Activated CD8-positive, alpha-beta memory T cell treated with anti-CD3 and anti-CD28 coated beads, Interleukin-2, amount 50 U/mL, for 4 hours (primary cell): Measurements from ENCODE around the gene LBP.
"Not testable (repeated sequence)": the region's sequence is repeated elsewhere in the genome, so short reads cannot be mapped to it uniquely, and the experiment has no call there.

Source experiments
- DNase-seq: peaks from one replicate; pipeline ENCODE4 v3.0.0-alpha.2; 2020

LBP gene

GRCh38 chr20:38324159-38324558, 22.1 kb upstream of the LBP start:
- DNase-seq: no peak

- no peak for DNase-seq
Measured at GRCh38 chr20:38325167-38325566, 21.1 kb upstream of the LBP start.

GRCh38 chr20:38325905-38326304, 20.4 kb upstream of the LBP start:
- DNase-seq: no peak

GRCh38 chr20:38326309-38326708, 20.0 kb upstream of the LBP start:
- no peak for DNase-seq

GRCh38 chr20:38330638-38331037, 15.6 kb upstream of the LBP start:
- DNase-seq: no peak

GRCh38 chr20:38331245-38331644, 15.0 kb upstream of the LBP start:
- DNase-seq: no peak

GRCh38 chr20:38331814-38332213, 14.5 kb upstream of the LBP start:
- DNase-seq: no peak

- DNase-seq: no peak
Measured at GRCh38 chr20:38334016-38334415, 12.3 kb upstream of the LBP start.

GRCh38 chr20:38336726-38337125, 9.6 kb upstream of the LBP start:
- no peak for DNase-seq

- DNase-seq: no peak
Measured at GRCh38 chr20:38337561-38338140, 8.6 kb upstream of the LBP start.

- no peak for DNase-seq
Measured at GRCh38 chr20:38338849-38339520, 7.3 kb upstream of the LBP start.

GRCh38 chr20:38339521-38339896, 6.8 kb upstream of the LBP start:
- not testable (repeated sequence) for DNase-seq

GRCh38 chr20:38339997-38340396, 6.3 kb upstream of the LBP start:
- DNase-seq: no peak

GRCh38 chr20:38340693-38341092, 5.6 kb upstream of the LBP start:
- no peak for DNase-seq

- DNase-seq: no peak
Measured at GRCh38 chr20:38342216-38342615, 4.1 kb upstream of the LBP start.

GRCh38 chr20:38342713-38343310, 3.5 kb upstream of the LBP start:
- DNase-seq: no peak

GRCh38 chr20:38343311-38344106, 2.8 kb upstream of the LBP start:
- DNase-seq: no peak

GRCh38 chr20:38344107-38344701, 2.1 kb upstream of the LBP start:
- no peak for DNase-seq

GRCh38 chr20:38345643-38346042, 639 bp upstream of the LBP start:
- DNase-seq: no peak

- no peak for DNase-seq
Measured at GRCh38 chr20:38346741-38347140, 459 bp downstream of the LBP start.

GRCh38 chr20:38349856-38350255, 3.6 kb downstream of the LBP start:
- no peak for DNase-seq

GRCh38 chr20:38350879-38351775, 4.8 kb downstream of the LBP start:
- DNase-seq: no peak
